GM19452 (cell line): Measurements from ENCODE around the gene RWDD1.

Source experiments
- ATAC-seq: cut with Tn5 transposase; IDR thresholded peaks from one replicate; pipeline ENCODE4 v1.9.1; 2021; ENCODE audit not compliant: unreplicated experiment

The RWDD1 gene

DNA sequence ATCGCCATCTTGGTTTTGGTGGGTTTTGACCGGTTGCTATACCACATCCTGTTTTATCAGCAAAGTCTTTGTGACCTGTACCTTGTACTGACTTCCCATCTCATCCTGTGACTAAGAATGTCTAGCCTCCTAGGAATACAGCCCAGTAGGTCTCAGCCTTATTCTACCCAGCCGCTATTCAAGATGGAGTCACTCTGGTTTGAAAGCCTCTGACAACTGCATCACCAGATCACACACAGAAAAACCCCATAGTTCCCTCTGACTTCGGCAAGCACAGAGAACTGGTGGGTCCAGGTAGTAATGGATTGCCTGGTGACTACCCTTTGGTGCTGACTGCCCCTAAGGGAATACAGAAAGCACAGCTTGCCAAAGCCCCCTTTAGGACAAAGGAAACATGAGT, 34.6 kb downstream of the RWDD1 start:
- no peak for ATAC-seq

DNA sequence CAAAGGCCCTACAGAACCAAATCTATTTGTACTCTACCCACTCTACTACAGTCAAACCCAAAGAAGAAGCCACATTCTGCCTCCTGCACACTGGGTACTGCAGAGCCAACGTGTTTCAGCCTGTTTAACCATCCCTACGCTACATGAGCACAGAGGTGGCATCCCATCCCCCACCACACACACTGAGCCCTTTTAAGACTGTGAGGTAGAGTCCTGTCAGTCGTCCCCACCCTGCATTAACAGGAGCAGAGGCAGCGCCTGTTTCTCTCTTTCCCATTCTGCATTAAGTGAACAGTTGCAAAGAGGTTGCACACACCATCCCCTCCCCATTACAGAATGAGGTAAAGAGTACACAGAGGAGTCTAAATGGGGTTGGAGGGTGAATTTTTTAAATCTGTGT, 39.8 kb downstream of the RWDD1 start:
- no peak for ATAC-seq

DNA sequence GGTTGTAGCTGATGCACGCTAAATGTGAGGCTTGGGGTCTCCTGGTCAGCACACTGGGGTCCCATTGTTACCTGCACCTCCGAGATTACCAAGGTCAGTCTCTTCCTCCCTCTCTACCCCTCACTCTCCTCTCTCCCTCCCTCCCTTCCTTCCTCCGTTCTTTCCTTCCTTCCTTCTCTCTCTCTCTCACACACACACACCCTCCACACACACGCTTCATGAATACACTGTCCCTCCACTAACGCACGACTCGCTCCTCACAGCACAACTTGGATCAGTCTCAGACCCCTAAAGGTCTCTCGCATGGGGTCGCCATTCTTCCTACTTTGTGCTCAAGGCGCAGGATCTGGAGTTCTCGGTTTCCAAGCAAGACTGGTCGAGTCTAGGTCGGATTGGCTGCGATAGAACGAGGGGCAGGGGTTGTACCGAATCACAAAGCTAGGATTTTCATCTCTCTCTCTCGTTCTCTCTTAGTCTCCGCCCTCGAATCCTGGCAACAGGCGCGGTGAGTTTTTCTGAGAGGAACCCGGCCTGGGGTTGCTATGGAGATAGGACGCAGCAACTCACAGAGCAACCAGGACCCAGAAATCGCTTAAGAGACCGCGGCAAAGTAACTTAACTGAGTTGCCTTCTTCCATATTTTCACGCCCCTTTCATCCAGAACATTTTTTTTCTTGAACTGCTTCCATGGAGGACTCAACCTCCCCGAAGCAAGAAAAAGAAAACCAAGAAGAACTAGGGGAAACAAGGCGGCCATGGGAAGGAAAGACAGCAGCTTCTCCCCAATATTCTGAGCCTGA, 44.8 kb downstream of the RWDD1 start, which contains the start of gene RSPH4A:
TSS of gene RSPH4A (plus strand) at position 543 of the 800 bp plus-strand sequence. CDS start at position 688, 145 bp downstream.
- peak; percentile 100 for ATAC-seq

DNA sequence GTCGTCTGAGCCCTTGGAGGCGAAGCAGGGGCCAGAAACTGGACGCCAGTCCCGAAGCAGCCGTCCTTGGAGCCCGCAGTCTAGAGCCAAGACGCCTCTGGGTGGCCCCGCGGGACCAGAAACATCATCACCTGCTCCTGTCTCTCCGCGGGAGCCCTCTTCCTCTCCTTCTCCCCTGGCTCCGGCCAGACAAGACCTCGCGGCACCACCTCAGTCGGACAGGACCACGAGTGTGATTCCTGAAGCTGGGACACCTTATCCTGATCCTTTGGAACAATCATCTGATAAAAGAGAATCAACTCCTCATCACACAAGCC, 45.4 kb downstream of the RWDD1 start:
- ATAC-seq = peak; percentile 41

DNA sequence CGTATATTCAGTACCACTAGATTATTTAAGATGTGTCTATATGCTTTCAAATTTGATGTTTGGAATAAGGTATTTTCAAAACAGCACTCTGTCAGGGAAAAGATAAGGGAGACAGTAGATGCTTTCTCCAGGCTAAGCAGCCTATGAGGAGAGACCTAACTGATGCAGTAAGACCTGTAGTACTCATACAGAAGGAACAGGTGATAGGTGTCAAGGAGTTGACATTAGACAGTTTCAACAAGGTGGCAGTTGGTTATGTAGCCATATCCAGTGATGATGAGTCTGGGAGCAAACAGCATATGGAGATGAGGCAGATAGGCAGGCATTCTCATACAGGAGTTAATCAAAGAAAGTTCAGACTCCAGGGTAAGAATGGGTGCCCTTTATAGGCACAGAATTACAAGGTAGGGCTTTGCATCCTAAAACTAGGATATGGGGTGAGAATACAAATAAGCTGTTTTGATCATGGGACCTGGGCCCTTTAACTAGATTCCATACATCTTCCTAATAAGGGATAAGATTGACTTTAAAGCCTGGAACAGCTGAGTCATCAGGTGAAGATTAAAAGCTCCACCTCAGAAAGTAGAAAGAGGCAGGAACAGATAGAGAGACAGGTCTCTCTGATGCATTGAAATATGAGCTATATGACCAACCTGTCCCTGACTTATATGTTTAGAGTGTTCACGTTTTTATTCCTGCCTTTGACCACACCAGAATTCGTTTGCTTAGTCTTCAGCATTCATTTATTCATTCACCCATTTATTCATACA, 52.9 kb downstream of the RWDD1 start:
- no peak for ATAC-seq

DNA sequence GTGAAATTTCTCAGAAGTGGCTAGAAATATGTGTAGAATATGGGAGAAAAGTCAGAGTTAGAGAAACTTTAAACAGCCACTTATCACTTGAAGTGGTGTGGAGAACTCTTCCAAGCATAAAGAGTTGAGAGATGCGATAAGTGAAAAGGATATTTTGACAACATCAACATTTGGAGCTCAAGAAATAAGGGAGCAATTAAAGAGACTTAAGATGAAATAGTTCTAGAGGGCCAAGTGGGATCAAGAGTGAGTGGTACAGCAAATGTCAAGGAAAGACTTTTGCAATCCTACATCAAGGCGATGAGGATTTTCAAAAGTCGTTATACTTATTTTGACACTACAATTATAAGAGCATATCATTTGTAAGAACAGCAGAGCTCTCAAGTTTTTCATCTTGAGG, 54.6 kb downstream of the RWDD1 start:
- no peak for ATAC-seq

DNA sequence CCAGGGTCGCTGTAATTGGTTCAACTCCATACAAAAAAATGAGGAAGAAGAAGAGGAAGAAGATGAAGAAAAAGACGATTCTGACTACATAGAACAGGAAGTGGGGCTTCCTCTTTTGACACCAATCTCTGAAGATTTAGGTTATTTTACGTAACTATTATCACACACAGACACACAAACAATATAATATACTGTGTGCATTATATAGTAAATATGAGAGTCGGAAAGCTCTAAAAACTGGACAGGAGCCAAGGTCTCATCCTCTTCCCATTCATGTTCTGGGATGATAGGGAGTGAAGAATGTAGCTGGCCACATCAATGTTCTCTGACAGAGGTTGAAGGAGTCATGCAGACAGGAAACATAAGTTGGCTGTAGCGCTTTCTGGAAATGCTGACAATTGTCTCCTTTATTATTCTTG, 58.3 kb downstream of the RWDD1 start:
- ATAC-seq = no peak

DNA sequence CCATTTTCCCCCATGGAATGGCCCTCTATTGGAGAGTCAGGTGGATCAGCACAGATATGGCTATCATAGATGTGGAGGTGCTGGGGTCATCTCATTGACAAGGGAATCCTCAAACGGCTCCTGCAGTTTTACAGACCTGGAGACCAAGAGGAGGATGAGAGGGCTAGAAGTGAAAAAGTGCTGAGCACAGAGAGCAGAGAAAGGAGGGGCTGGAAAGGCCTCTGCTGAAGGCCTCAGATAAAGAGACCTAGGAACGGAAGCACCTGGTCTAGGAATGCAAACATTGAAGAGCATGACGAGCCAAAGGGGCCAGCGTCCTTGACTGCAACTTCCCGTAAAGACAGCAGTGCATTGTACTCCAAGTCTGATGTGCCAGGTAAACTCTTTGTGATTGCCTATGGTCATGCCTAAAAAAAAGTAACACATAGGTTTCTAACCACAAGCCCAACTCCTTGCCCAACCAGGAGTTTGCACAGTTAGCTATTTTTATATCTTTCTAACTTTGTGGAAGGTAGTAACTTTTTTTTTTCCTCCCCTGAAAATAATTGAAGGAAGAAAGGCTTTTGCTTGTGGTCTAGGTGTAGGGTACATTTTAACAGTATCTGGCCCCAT, 60.2 kb downstream of the RWDD1 start:
- peak; percentile 51 for ATAC-seq

DNA sequence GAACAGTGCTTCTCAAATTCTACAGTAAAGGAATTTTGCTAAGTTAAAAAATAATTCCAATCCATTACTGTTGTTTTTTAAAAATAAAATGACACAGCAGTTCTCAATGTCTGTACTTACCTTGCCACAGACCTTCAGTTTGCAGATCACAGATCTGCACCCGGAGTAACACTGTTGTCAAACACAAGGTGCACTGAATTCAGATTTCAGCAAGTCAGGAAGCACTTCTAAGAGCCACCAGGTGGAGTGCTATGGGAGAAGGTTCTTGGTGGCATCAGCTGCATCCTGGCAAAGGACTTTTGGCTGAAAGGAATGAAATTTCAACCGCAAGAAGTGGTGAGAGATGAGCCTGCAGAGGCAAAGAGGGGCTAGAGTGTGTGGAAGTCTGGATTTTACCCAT, 62.4 kb downstream of the RWDD1 start:
- no peak for ATAC-seq
